Stimulated activated memory B cell treated with anti-CD40 and anti-IgM and Interleukin-4, amounts not matched to agents 10 μg/mL and 1 μg/mL and 100 μg/mL, for 72 hours (primary cell): ENCODE data around the gene SLC16A9.

Source experiments
- ATAC-seq: fragments of 150-1000 bp; cut with Tn5 transposase; 2 replicates; pipeline ENCODE4 v1.10.0; 2021
- H3K27ac Mint-ChIP-seq: one replicate; pipeline ENCODE4 v1.8.0; 2022; ENCODE audit warnings: mild to moderate bottlenecking, mixed read lengths
- H3K27me3 Mint-ChIP-seq: one replicate; pipeline ENCODE4 v1.8.0; 2022; ENCODE audit warnings: mixed read lengths
- H3K36me3 Mint-ChIP-seq: one replicate; pipeline ENCODE4 v1.8.0; 2022; ENCODE audit warnings: mixed read lengths
- H3K4me1 Mint-ChIP-seq: one replicate; pipeline ENCODE4 v1.8.0; 2022; ENCODE audit warnings: mixed read lengths
- H3K4me3 Mint-ChIP-seq: one replicate; pipeline ENCODE4 v1.8.0; 2022; ENCODE audit warnings: mild to moderate bottlenecking, moderate library complexity, mixed read lengths
- H3K9me3 Mint-ChIP-seq: one replicate; pipeline ENCODE4 v1.8.0; 2022; ENCODE audit warnings: mixed read lengths

SLC16A9 gene

DNA sequence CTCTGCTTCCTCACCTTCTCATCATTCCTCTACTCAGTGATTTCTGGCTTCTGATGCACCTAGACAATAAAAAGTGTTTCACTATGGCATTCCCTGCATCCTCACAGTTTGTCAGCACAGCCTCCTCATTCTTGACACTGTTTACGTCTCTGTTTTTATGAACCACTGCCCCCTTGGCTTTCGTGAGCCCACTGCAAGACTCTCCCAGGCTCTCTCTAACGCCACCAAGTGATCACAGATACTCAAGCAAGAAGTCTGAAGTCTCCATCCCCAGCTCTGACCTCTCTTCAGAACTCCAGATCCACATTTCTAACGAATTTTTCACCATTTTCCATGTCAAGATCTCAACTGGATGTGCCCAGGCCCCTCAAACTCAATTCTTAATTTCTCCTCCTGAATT is 8.9 kb downstream of the SLC16A9 start:
- Mint-ChIP-seq H3K27me3 (peaks cover 18% of the 10 kb centered on the region), H3K4me3 (no peak overlapping the region), H3K4me1 (no peaks in the 10 kb centered on the region), H3K36me3 (no peaks in the 10 kb centered on the region), H3K27ac (no peak overlapping the region), H3K9me3 (no peaks in the 10 kb centered on the region)
- no peak for ATAC-seq

- no peaks in the 10 kb centered on the region for H3K4me1 Mint-ChIP-seq
- no peaks in the 10 kb centered on the region for H3K36me3 Mint-ChIP-seq
- no peaks in the 10 kb centered on the region for H3K9me3 Mint-ChIP-seq
- no peak for ATAC-seq
- H3K27ac Mint-ChIP-seq: no peak overlapping the region
- H3K4me3 Mint-ChIP-seq: no peak overlapping the region
- peaks cover 15% of the 10 kb centered on the region for H3K27me3 Mint-ChIP-seq
These were observed 11.3 kb downstream of the SLC16A9 start for GRCh38 chr10:59698326-59698725.

DNA sequence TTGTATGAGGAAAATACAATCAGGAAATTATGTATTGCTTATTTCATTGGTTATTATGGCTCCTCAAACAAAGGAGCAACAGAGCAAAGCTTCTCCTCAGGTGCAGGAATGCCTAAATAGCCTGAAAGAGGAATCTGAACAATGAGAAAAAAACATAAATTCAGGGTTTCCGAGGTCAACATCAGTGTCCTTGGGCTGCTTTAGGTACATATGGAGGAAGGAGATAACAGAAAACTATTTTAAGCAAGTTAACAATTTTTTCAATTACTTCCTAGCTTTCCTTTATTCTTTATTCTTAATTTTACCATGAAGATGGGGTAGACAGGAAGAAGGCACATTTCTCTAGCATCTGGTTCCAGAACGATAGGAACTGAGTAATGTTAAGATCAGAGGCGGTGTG is 14.0 kb downstream of the SLC16A9 start:
- Mint-ChIP-seq H3K4me3 (no peak overlapping the region), H3K4me1 (no peaks in the 10 kb centered on the region), H3K27ac (no peak overlapping the region), H3K36me3 (no peaks in the 10 kb centered on the region), H3K27me3 (no peaks in the 10 kb centered on the region), H3K9me3 (no peaks in the 10 kb centered on the region)
- no peak for ATAC-seq

DNA sequence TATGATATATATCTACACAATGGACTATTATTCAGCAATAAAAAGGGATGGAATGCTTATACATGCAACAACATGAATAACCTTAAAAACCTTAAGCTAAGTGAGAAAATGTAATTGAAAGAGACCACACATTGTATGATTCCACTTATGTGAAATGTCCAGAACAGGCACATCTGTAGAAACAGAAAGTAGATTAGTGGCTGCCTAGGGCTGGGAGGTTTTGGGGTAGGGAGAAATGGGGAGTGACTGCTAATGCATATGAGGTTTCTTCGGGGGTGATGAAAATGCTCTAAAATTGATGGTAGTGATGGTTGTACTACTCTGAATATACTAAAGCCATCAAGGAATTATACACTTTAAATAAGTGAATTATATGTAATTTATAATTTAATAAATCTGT is 14.7 kb downstream of the SLC16A9 start:
- no peaks in the 10 kb centered on the region for H3K36me3 Mint-ChIP-seq
- H3K27me3 Mint-ChIP-seq: no peaks in the 10 kb centered on the region
- no peaks in the 10 kb centered on the region for H3K4me1 Mint-ChIP-seq
- H3K27ac Mint-ChIP-seq: no peak overlapping the region
- H3K9me3 Mint-ChIP-seq: no peaks in the 10 kb centered on the region
- H3K4me3 Mint-ChIP-seq: no peak overlapping the region
- ATAC-seq: no peak

GRCh38 chr10:59692113-59692512 is 17.5 kb downstream of the SLC16A9 start:
- H3K9me3 Mint-ChIP-seq: no peaks in the 10 kb centered on the region
- ATAC-seq: no peak
- peaks cover 5% of the 10 kb centered on the region for H3K4me1 Mint-ChIP-seq
- no peaks in the 10 kb centered on the region for H3K36me3 Mint-ChIP-seq
- H3K27me3 Mint-ChIP-seq: no peaks in the 10 kb centered on the region
- no peak overlapping the region for H3K27ac Mint-ChIP-seq
- no peak overlapping the region for H3K4me3 Mint-ChIP-seq

GRCh38 chr10:59688921-59689351 is 20.7 kb downstream of the SLC16A9 start:
- H3K36me3 Mint-ChIP-seq: no peaks in the 10 kb centered on the region
- H3K4me3 Mint-ChIP-seq: no peak overlapping the region
- no peaks in the 10 kb centered on the region for H3K9me3 Mint-ChIP-seq
- no peak overlapping the region for H3K27ac Mint-ChIP-seq
- H3K27me3 Mint-ChIP-seq: no peaks in the 10 kb centered on the region
- peak; percentile 65 for ATAC-seq
- peaks cover 5% of the 10 kb centered on the region for H3K4me1 Mint-ChIP-seq

DNA sequence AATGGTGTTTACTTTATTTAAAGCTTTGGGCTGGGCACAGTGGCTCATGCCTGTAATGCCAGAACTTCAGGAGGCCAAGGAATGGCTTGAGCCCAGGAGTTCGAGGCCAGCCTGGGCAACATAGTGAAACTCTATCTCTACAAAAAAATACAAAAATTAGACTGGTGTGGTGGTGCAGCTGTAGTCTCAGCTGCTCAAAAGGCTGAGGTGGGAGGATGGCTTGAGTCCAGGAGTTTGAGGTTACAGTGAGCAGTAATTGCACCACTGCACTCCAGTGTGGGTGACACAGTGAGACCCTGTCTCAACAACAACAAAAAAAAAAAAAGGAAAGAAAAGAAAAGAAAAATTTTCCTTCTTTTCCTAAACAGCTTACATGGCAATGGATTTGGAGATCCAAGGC is 22.0 kb downstream of the SLC16A9 start:
- no peak for ATAC-seq
- Mint-ChIP-seq H3K4me1 (peaks cover 5% of the 10 kb centered on the region), H3K27me3 (no peaks in the 10 kb centered on the region), H3K4me3 (no peak overlapping the region), H3K9me3 (no peaks in the 10 kb centered on the region), H3K36me3 (no peaks in the 10 kb centered on the region), H3K27ac (no peak overlapping the region)

DNA sequence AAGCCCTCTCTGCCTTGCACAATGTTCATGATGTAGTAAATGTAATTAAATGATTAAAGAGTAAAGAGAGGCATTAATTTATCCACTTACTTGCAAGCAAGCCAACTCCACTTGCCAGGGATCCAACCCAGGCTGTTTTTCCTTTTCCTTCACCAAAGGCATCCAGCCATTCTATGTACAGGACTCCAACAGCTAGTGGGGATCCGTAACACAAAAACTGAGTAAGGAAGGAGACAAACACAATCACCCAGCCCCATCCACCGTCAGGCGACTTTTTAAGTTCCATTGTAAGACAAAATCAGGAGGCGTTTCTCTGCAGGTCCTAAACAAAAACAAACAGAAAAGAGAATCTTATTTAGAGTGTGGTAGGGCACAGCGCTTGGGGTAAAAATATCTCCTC is 25.6 kb downstream of the SLC16A9 start:
- Mint-ChIP-seq H3K27ac (no peak overlapping the region), H3K4me3 (no peak overlapping the region), H3K27me3 (peaks cover 9% of the 10 kb centered on the region), H3K4me1 (peaks cover 6% of the 10 kb centered on the region), H3K36me3 (no peaks in the 10 kb centered on the region), H3K9me3 (no peaks in the 10 kb centered on the region)
- ATAC-seq: no peak

GRCh38 chr10:59682986-59683937 is 26.4 kb downstream of the SLC16A9 start:
- Mint-ChIP-seq H3K27ac (no peak overlapping the region), H3K9me3 (no peaks in the 10 kb centered on the region), H3K4me1 (peaks cover 6% of the 10 kb centered on the region), H3K27me3 (peaks cover 9% of the 10 kb centered on the region), H3K4me3 (no peak overlapping the region), H3K36me3 (no peaks in the 10 kb centered on the region)
- ATAC-seq: no peak

DNA sequence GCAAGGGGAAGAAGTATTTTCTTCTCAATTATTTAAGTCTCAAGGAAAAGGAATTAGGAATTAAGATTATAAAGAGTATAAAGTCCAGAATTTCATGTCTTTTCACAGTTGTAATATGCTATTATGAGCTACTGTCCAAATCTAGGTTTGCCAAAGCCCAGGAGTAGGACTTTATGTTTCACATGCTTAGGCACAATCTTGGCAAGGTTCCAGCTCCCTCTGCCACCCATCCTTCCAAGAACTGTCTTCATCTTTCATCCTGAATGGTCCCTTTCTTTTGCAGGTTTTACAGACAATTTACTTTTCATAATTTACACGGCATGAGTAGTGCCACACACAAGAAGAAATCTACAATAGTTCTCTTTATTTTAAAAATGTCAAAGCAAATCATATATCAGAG is 29.5 kb downstream of the SLC16A9 start:
- H3K27me3 Mint-ChIP-seq: peaks cover 9% of the 10 kb centered on the region
- H3K4me3 Mint-ChIP-seq: no peak overlapping the region
- no peaks in the 10 kb centered on the region for H3K36me3 Mint-ChIP-seq
- H3K9me3 Mint-ChIP-seq: no peaks in the 10 kb centered on the region
- no peak overlapping the region for H3K27ac Mint-ChIP-seq
- no peak for ATAC-seq
- peaks cover 12% of the 10 kb centered on the region for H3K4me1 Mint-ChIP-seq

GRCh38 chr10:59678884-59679301 is 30.8 kb downstream of the SLC16A9 start:
- ATAC-seq: peak; percentile 87
- H3K27ac Mint-ChIP-seq: no peak overlapping the region
- H3K4me3 Mint-ChIP-seq: no peak overlapping the region
- H3K27me3 Mint-ChIP-seq: peaks cover 9% of the 10 kb centered on the region
- H3K9me3 Mint-ChIP-seq: no peaks in the 10 kb centered on the region
- no peaks in the 10 kb centered on the region for H3K36me3 Mint-ChIP-seq
- peaks cover 12% of the 10 kb centered on the region for H3K4me1 Mint-ChIP-seq

- Mint-ChIP-seq H3K36me3 (no peaks in the 10 kb centered on the region), H3K27me3 (peaks cover 9% of the 10 kb centered on the region), H3K4me3 (no peak overlapping the region), H3K9me3 (no peaks in the 10 kb centered on the region), H3K4me1 (peaks cover 17% of the 10 kb centered on the region), H3K27ac (no peak overlapping the region)
- ATAC-seq: peak; percentile 42
These were observed 32.3 kb downstream of the SLC16A9 start for GRCh38 chr10:59677253-59677831.

GRCh38 chr10:59675812-59676211 is 33.8 kb downstream of the SLC16A9 start:
- H3K4me1 Mint-ChIP-seq: peaks cover 23% of the 10 kb centered on the region
- ATAC-seq: no peak
- no peaks in the 10 kb centered on the region for H3K9me3 Mint-ChIP-seq
- peaks cover 9% of the 10 kb centered on the region for H3K27me3 Mint-ChIP-seq
- H3K4me3 Mint-ChIP-seq: no peak overlapping the region
- no peaks in the 10 kb centered on the region for H3K36me3 Mint-ChIP-seq
- H3K27ac Mint-ChIP-seq: no peak overlapping the region

DNA sequence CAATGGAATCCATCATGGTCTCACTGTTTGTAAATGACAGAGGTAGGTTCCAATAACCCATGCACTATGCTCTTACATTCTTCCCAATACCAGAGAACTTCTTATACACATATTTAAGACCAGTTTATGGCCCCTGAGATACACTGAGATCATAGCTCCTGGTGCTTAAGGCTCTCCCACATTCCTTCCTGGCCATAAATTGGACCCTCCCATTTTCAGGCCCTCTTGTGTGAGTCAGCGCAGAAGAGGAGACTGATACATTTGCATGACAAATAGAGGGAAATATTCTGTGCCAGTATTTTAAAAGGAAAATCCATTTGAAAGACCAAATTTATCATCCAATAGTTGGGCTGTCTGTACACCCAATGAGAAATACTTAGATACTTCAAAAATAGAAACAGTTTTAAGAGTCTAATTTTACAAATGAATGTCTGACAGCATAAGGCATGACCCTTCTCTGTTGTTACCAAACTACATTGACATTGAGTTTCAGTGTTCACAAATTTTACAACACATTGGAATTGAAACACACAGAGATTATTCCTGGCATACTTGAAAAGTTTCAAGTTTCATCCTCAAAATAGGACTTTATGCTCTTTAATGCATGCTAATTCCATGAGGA is 35.3 kb downstream of the SLC16A9 start:
- no peaks in the 10 kb centered on the region for H3K9me3 Mint-ChIP-seq
- ATAC-seq: no peak

DNA sequence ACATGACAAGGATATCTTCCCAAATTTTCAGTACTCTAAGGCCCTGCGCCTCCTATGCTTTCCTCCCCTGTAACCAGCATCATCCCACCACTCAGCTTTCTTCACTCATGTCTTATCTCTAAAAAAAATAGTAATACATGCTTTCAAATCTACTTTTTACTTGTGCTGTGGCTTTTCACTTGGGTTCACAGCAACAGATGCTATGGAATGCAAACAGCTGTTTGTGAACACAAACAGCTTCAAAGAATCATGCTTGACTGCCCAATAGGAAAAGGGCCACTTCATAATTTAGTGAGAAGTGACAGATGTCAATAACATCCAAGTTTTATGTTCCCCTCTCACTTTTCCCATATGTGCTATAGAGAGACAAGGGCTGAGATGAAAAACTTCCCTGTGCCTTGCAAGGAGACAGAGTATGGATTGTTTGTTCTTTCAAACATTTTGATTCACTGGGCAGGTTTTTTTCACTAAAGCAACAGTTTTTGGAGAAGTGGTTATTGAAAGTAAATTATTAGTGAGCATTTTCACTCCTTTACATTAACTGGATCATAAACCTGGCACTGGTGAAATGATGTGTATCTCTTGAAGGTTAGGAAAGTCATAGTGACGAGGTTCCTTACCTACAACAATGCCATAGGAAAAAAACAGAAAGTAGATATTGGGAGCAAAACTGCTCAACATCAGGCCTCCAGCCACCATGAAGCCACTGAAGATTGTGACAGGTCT is 37.3 kb downstream of the SLC16A9 start:
- peak overlapping the region; percentile 10 for H3K27ac Mint-ChIP-seq
- no peak overlapping the region for H3K4me3 Mint-ChIP-seq
- H3K4me1 Mint-ChIP-seq: peaks cover 14% of the 10 kb centered on the region
- H3K9me3 Mint-ChIP-seq: no peaks in the 10 kb centered on the region
- peak; percentile 11 for ATAC-seq
- no peaks in the 10 kb centered on the region for H3K27me3 Mint-ChIP-seq
- H3K36me3 Mint-ChIP-seq: no peaks in the 10 kb centered on the region

More for the DNA sequence above, 35.3 kb downstream of the SLC16A9 start:
- peaks cover 23% of the 10 kb centered on the region for H3K4me1 Mint-ChIP-seq
- H3K27me3 Mint-ChIP-seq: no peaks in the 10 kb centered on the region
- H3K36me3 Mint-ChIP-seq: no peaks in the 10 kb centered on the region
- H3K27ac Mint-ChIP-seq: no peak overlapping the region
- H3K4me3 Mint-ChIP-seq: no peak overlapping the region
